ENCODE data around the gene ZNF496. TPM values are rescaled to one million over a fixed set of nuclear protein-coding genes. Genes with fewer than 3 reads are reported as not detected.

ZNF496 gene
- total RNA-seq, 2 experiments from 2014 or later: 9.3 to 9.5 TPM

DNA sequence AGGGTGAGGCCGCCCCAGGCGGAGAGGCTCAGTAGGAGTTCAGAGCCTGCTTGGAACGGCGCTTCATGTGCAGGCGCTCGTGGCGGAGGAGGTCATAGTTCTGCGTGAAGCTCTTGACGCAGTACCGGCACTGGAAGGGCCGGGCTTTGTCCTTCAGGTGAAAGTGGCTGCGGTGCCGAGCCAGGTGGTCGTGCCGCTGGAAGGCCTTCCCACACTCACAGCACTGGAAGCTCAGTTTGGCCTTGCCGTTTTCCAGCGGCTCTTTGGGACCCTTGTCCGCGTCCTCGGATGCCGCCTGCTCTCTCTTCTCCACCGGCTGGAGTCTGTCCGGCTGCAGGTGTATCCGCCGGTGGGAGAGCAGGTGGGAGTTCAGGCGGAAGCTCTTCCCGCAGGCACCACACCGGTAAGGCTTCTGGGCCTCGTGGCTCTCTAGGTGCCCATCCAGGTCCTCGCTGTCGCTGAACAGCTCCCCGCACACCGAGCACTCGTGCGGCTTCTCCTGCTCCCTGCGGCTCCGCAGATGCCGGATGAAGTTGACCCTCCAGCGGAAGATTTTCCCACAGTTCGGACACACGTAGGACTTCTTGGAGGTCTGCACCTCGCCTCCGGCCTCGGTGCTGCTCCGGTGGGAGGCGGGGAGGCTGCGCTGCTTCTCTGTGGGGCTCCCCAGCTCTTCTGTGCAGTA lies 31.0 kb downstream of the ZNF496 start:
- POLR2A ChIA-PET: no interaction called here
- ATAC-seq (no peak), DNase-seq (no peak)
- Mint-ChIP-seq H3K4me3 (no peak overlapping the region), H3K9me3 (ENCODE audit: low read depth) (no peaks in the 10 kb centered on the region), H3K27ac (no peak overlapping the region), H3K27me3 (no peaks in the 10 kb centered on the region), H3K36me3 (ENCODE audit: low read depth) (peaks cover 31% of the 10 kb centered on the region), H3K4me1 (no peaks in the 10 kb centered on the region)
- CTCF ChIA-PET: no interaction called here
- intact Hi-C loops (cut with DNase I, micrococcal nuclease): no loop called here

DNA sequence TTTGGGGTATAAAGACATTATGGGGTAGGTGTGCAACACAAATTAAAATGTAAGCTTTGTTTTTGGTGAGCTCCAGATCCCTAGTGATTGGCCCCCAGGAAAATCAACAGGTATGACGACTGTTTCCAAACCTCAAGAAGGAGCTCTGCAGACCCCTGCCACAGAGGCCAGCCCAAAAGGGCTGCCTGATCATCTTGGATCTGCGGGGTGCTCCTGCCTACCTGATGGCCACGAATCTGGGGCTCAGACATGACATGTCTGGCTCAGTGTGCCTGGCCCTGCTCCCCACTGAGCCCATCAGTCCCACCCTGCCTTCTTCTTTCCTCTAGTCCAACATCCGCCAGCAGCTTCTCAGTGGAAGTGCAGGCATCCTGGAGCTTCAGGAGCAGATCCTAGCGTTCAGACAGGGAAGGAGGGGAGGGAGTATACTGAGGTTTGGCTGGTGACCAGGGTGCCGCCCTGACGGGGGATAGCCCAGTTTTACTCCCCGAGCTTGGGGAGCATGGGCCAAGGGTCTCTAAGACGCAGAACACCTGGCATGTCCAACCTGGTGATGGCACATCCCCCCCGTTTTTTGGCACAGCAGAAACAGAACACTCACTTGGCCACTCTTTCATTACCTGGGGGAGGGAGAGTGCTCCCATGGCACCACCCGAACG lies 31.8 kb downstream of the ZNF496 start:
- CTCF ChIA-PET: interaction anchor here (0.7 kb wide), 1 partner anchor 88 kb away, joined by 7 read pairs; no protein-coding TSS in a partner anchor
- POLR2A ChIA-PET: no interaction called here
- intact Hi-C loops (cut with DNase I, micrococcal nuclease): no loop called here
- Mint-ChIP-seq H3K27ac (no peak overlapping the region), H3K27me3 (no peaks in the 10 kb centered on the region), H3K9me3 (ENCODE audit: low read depth) (no peaks in the 10 kb centered on the region), H3K4me3 (no peak overlapping the region), H3K36me3 (ENCODE audit: low read depth) (peaks cover 31% of the 10 kb centered on the region), H3K4me1 (no peaks in the 10 kb centered on the region)
- ATAC-seq: no peak
- no peak for DNase-seq

DNA sequence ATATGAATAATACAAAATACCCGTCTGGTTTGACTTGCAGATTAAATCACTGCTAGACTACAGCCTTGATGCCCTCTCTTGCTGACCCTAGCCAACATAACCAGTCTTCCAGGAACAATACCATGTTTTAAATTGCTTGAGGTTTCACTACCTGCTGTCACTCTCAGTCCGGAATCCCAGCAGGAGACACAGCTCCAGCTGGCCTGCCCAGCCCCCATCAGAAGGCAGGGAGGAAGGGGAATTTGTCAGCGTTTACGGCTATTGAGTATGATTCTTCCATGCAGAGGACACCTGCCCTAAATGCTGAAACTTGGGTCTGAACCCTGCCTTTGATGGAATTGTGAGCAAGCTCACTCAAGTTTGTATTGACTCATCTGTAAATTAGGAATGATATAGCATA lies 33.0 kb downstream of the ZNF496 start:
- H3K36me3 Mint-ChIP-seq (ENCODE audit: low read depth): peaks cover 23% of the 10 kb centered on the region
- H3K4me3 Mint-ChIP-seq: no peak overlapping the region
- no peaks in the 10 kb centered on the region for H3K9me3 Mint-ChIP-seq (ENCODE audit: low read depth)
- intact Hi-C loops (cut with DNase I, micrococcal nuclease): no loop called here
- no peak for ATAC-seq
- ChIA-PET POLR2A (no interaction called here), CTCF (no interaction called here)
- no peaks in the 10 kb centered on the region for H3K27me3 Mint-ChIP-seq
- H3K27ac Mint-ChIP-seq: no peak overlapping the region
- H3K4me1 Mint-ChIP-seq: no peaks in the 10 kb centered on the region
- DNase-seq: no peak

DNA sequence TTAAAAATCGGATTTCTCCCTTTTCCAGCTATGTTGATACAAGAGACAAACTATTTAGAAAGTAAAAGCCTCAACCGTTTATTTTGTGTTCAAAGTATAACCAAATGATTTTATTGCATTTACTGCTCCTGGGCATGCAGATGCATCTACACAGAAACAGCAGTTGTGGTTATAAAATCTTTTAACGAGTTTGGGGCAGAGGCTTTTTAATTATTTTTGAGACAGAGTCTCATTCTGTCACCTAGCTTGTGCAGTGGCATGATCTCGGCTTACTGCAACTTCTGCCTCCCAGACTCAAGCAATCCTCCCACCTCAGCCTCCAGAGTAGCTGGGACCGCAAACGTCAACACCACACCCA lies 33.6 kb downstream of the ZNF496 start:
- no peak overlapping the region for H3K4me3 Mint-ChIP-seq
- H3K27ac Mint-ChIP-seq: no peak overlapping the region
- no peak for DNase-seq
- no peaks in the 10 kb centered on the region for H3K4me1 Mint-ChIP-seq
- H3K9me3 Mint-ChIP-seq (ENCODE audit: low read depth): no peaks in the 10 kb centered on the region
- intact Hi-C loops (cut with DNase I, micrococcal nuclease): no loop called here
- no peak for ATAC-seq
- H3K27me3 Mint-ChIP-seq: no peaks in the 10 kb centered on the region
- CTCF ChIA-PET: interaction anchor here (0.6 kb wide), 1 partner anchor 905 kb away, joined by 3 read pairs; no protein-coding TSS in a partner anchor
- peaks cover 18% of the 10 kb centered on the region for H3K36me3 Mint-ChIP-seq (ENCODE audit: low read depth)
- POLR2A ChIA-PET: no interaction called here

DNA sequence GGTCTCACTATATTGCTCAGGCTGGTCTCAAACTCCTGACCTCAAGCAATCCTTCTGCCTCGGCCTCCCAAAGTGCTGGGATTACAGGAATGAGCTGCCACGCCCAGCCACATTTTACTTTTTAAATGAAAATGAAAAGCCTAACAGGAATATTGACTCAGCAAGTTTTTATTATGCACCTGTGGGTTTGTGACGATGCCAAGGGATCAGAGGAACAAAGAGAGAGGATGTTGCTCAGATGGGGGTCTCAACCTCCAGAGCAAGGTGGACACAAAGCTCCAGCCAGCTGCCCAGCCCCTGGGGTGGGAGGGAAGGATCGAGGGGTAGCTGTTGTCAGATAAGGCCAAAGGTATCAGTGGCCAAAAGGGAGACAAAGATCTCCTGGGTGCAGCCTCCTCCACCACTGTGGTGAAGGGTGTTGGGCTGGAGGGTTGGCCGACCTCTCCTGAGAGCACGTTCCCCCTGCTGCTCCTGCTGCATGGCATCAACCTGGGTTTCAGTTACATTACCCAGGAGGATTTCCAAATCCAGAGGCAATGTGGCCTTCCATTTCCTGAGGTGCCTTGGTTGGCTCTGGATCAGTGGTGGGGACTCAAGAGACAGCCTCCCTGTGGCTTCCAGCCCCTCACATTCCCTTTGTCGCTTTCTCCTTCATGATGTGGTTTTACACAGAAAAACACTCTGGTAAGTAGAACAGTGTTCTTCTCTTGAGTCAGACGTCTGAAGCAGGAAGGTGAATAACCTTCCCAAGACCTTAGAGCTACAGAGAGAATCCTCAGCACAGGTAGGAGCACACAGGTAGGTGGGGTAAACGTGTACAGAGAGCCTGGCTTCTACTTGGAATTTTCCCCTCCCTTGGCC lies 34.2 kb downstream of the ZNF496 start:
- no peak overlapping the region for H3K4me3 Mint-ChIP-seq
- ATAC-seq: no peak
- DNase-seq: no peak
- peaks cover 14% of the 10 kb centered on the region for H3K36me3 Mint-ChIP-seq (ENCODE audit: low read depth)
- no peaks in the 10 kb centered on the region for H3K27me3 Mint-ChIP-seq
- H3K4me1 Mint-ChIP-seq: no peaks in the 10 kb centered on the region
- POLR2A ChIA-PET: no interaction called here
- no peaks in the 10 kb centered on the region for H3K9me3 Mint-ChIP-seq (ENCODE audit: low read depth)
- CTCF ChIA-PET: interaction anchor here (0.6 kb wide), 1 partner anchor 906 kb away, joined by 3 read pairs; no protein-coding TSS in a partner anchor
- no peak overlapping the region for H3K27ac Mint-ChIP-seq
- intact Hi-C loops (cut with DNase I, micrococcal nuclease): no loop called here

DNA sequence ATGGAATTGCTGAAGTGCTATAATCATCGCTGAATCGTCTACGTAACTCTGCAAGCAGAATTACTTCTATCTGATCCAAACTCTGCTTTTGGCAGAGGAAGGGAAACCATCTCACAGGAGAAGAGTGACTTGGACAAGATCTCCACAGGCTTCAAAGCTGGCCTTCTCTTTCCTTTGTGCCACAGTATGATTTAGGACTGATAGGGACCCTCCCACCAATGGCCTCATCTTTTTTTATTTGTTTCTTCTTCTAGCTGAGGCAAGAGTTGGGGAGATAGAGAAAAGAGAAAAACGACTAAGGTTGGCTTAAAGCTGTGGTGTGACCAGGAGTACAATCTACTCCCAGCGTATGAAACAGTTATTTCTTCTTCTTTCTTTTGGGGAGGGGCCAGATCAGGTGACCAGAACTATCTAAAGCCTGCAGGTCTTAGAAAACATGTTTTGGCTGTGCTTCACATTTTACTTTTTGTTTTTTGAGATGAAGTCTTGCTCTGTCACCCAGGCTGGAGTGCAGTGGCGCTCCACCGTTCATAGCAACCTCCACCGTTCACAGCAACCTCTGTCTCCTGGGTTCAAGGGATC lies 35.0 kb downstream of the ZNF496 start:
- ATAC-seq (no peak), DNase-seq (no peak)
- Mint-ChIP-seq H3K4me1 (no peaks in the 10 kb centered on the region), H3K27me3 (no peaks in the 10 kb centered on the region), H3K27ac (no peak overlapping the region), H3K36me3 (ENCODE audit: low read depth) (peaks cover 8% of the 10 kb centered on the region), H3K4me3 (no peak overlapping the region), H3K9me3 (ENCODE audit: low read depth) (no peaks in the 10 kb centered on the region)
- ChIA-PET POLR2A (no interaction called here), CTCF (no interaction called here)
- intact Hi-C loops (cut with DNase I, micrococcal nuclease): no loop called here

DNA sequence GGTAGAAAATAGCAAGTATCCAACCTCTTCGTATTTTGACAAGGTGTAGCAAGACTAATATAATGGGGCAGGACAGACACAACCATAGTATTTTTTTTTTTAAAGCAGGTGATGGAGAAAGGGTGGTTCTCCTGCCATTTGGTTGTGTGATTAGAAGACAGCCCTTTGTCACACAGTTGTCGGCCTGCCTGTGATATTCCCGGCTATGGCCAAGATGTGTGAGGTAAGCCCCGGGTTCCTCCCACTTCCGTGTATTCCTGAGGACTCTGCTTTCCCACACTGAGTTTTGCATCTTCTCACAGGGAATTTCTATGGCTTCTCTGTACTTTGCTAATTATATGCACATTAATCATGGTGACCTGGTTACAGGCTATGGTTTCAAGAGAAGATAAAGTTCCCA lies 35.9 kb downstream of the ZNF496 start:
- Mint-ChIP-seq H3K36me3 (ENCODE audit: low read depth) (peaks cover 8% of the 10 kb centered on the region), H3K9me3 (ENCODE audit: low read depth) (no peaks in the 10 kb centered on the region), H3K27me3 (no peaks in the 10 kb centered on the region), H3K4me3 (no peak overlapping the region), H3K4me1 (no peaks in the 10 kb centered on the region), H3K27ac (no peak overlapping the region)
- DNase-seq (no peak), ATAC-seq (no peak)
- intact Hi-C loops (cut with DNase I, micrococcal nuclease): no loop called here
- POLR2A ChIA-PET: no interaction called here
- CTCF ChIA-PET: no interaction called here

DNA sequence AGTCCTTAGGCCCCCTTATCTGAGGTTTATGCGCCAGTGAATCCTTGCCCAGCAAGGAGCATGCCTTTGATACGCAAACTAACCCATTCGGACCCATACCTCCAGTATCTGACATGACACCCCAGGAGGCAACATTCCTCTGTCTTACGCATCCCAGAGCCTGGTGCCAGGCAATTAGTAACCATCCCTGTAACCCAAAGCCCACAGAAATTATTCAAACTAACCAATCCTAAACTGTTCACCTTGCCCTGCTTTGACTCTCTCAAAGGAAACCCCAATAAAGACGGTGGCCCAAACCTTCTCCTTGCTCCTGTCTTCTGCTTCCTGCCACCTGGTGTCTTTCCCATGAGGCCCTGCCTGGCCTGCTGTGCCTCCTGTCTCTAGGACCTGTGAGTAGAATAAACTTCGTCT lies 36.4 kb downstream of the ZNF496 start:
- ChIA-PET CTCF (no interaction called here), POLR2A (no interaction called here)
- Mint-ChIP-seq H3K36me3 (ENCODE audit: low read depth) (peaks cover 7% of the 10 kb centered on the region), H3K27me3 (no peaks in the 10 kb centered on the region), H3K9me3 (ENCODE audit: low read depth) (no peaks in the 10 kb centered on the region), H3K4me1 (no peaks in the 10 kb centered on the region), H3K27ac (no peak overlapping the region), H3K4me3 (no peak overlapping the region)
- DNase-seq (no peak), ATAC-seq (no peak)
- intact Hi-C loops (cut with DNase I, micrococcal nuclease): no loop called here

DNA sequence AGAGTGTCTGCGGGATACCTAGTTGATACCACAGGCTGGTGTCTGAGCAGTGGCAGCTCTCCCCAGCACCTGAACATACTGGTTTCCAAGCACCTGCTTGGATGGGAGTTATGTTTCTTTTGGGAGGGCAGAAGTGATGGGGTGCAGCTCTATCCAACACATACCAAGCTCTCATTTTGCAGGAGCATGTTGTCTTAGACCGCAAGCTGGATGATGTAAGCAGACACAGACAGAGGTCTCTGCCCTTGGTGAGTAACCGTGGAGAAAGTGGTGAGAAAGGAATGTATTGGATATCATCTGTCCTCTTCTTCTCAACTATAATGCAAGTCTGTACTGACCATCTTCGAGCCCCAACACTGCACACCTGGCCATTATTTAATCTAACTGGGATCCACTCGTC lies 37.4 kb downstream of the ZNF496 start:
- Mint-ChIP-seq H3K4me1 (no peaks in the 10 kb centered on the region), H3K9me3 (ENCODE audit: low read depth) (no peaks in the 10 kb centered on the region), H3K27me3 (no peaks in the 10 kb centered on the region), H3K27ac (no peak overlapping the region), H3K4me3 (no peak overlapping the region), H3K36me3 (ENCODE audit: low read depth) (peaks cover 4% of the 10 kb centered on the region)
- ChIA-PET POLR2A (no interaction called here), CTCF (no interaction called here)
- intact Hi-C loops (cut with DNase I, micrococcal nuclease): no loop called here
- ATAC-seq (no peak), DNase-seq (no peak)

DNA sequence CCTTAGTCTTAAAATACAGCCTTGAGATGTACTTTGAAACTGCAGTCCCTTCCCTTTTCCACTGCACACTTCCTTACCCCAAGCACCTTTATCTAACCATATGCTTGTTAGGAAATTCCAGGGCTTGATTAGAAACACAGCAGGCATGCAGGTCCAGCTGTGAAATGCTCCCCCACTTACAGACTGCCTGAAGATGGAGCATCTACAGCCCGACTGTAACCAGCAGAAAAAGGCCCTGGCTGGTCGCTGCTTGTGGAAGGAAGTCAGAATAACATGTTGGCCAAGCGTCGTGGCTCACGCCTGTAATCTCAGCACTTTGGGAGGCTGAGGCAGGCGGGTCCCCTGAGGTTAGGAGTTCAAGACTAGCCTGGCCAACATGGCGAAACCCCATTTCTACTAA lies 38.6 kb downstream of the ZNF496 start:
- ChIA-PET POLR2A (no interaction called here), CTCF (no interaction called here)
- H3K27ac Mint-ChIP-seq: no peak overlapping the region
- intact Hi-C loops (cut with DNase I, micrococcal nuclease): no loop called here
- H3K9me3 Mint-ChIP-seq (ENCODE audit: low read depth): peaks cover 3% of the 10 kb centered on the region
- DNase-seq (no peak), ATAC-seq (no peak)
- H3K27me3 Mint-ChIP-seq: no peaks in the 10 kb centered on the region
- H3K4me1 Mint-ChIP-seq: no peaks in the 10 kb centered on the region
- no peaks in the 10 kb centered on the region for H3K36me3 Mint-ChIP-seq (ENCODE audit: low read depth)
- H3K4me3 Mint-ChIP-seq: no peak overlapping the region

DNA sequence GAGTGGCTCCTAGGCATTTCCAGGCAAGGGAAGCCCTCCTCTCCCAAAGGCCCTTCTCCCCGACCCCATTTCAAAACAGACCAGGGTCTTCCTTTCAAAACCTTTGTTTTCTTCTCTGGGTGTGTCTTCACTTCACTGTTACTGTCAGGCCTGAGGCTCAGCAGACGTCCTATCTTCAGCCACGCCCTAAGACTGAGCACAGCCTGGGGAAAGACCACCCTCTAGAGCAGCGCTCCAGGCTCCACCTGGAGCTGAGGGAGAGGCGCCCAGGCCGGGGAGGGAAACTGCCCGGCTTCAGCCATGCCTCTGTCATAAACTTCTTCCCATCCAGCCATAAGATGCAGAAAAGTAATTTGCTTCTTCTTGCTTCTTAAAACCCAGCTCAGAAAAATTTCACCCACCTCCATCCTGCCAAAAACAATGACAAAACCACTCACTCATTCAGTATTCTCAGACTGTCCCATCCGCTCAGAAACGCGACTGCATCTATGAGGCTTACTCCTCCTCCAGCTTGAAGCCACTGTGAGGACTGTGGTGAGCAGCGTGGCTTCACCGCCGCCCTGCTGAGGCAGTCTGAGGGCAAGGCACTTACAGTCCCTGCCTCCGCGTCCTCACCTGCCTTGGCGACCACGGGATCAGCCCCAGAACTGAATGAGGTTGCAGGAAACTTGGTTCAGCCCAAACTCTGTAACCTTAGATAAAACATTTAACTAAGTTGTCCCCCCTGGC lies 39.7 kb downstream of the ZNF496 start:
- POLR2A ChIA-PET: no interaction called here

More for the DNA sequence above, 39.7 kb downstream of the ZNF496 start:
- ATAC-seq (no peak), DNase-seq (peak; percentile 11)
- no peaks in the 10 kb centered on the region for H3K36me3 Mint-ChIP-seq (ENCODE audit: low read depth)
- CTCF ChIA-PET: interaction anchor here (0.7 kb wide), 2 partner anchors 34 to 173 kb away, joined by 3 read pairs; no protein-coding TSS in a partner anchor
- H3K9me3 Mint-ChIP-seq (ENCODE audit: low read depth): peaks cover 10% of the 10 kb centered on the region
- H3K27me3 Mint-ChIP-seq: no peaks in the 10 kb centered on the region
- no peak overlapping the region for H3K4me3 Mint-ChIP-seq
- no peaks in the 10 kb centered on the region for H3K4me1 Mint-ChIP-seq
- H3K27ac Mint-ChIP-seq: no peak overlapping the region
- intact Hi-C loops (cut with DNase I, micrococcal nuclease): no loop called here
